K562 (cell line): ENCODE measurements around the gene B3GAT1. TPM values are rescaled to one million over a fixed set of nuclear protein-coding genes. Genes with fewer than 3 reads are reported as not detected.

Source experiments
- ATAC-seq: fragments of 200-7000 bp; cut with Tn5 transposase; 3 replicates; pipeline ENCODE4 v1.9.1; 2020; ENCODE audit warnings: moderate library complexity
- BruUV-seq: library from RNA; stranded (reverse); fragments of 400-500 nt; replicated peaks from 2 replicates; lab custom pipeline; 2021; lab: Mats Ljungman, UMichigan
- CTCF ChIA-PET: fragments of 300-600 bp; formaldehyde crosslinking; extraction: SDS; loops from one replicate; lab custom pipeline; 2021; ENCODE audit warnings: low intra/inter-chr PET ratio; lab: Yijun Ruan, JAX
- POLR2A ChIA-PET: fragments of 300-600, 350-650 bp; sonication (Branson Sonifier 250); formaldehyde crosslinking; extraction: SDS; loops from one replicate; lab custom pipeline; 2021; ENCODE audit warnings: antibody characterized with exemption, inconsistent platforms; lab: Yijun Ruan, JAX
- DNase-seq, 4 experiments: peaks; one replicate each; pipeline versions ENCODE4 v3.0.0 to v3.0.0-alpha.2; 2011 to 2018; ENCODE audit warnings: low spot score in 3 of 4, mixed read lengths in 3 of 4; ENCODE audit errors: extremely low read depth in 1 of 4
- FAIRE-seq: peaks from 2 replicates; lab custom pipeline; 2011; peaks lifted over from hg19 to GRCh38; lab: Jason Lieb, UNC
- H2AFZ ChIP-seq: 2 replicates; pipeline ENCODE4 v1.6.0; 2011; ENCODE audit warnings: low read depth, low read length, control low read depth, inconsistent platforms
- H3K27ac ChIP-seq: fragments of 200-600 bp; 3 replicates; pipeline ENCODE4 v1.8.0; 2011; ENCODE audit warnings: low read depth, mild to moderate bottlenecking, control low read depth, inconsistent platforms, low read length, moderate library complexity, mixed read lengths; ENCODE audit errors: extremely low read depth
- H3K27me3 ChIP-seq, 2 experiments: fragments of 300-600 bp in 1 of 2; 2 replicates in 1 of 2; 3 replicates in 1 of 2; pipeline versions ENCODE4 v1.6.0 to v1.8.0; 2011; ENCODE audit warnings: inconsistent platforms in 2 of 2, low read length in 2 of 2, mild to moderate bottlenecking in 1 of 2, mixed read lengths in 1 of 2, moderate library complexity in 1 of 2; ENCODE audit not compliant: control insufficient read depth in 2 of 2, insufficient read depth in 2 of 2
- H3K36me3 ChIP-seq: fragments of 300-600 bp; 3 replicates; pipeline ENCODE4 v1.8.0; 2011; ENCODE audit warnings: mild to moderate bottlenecking, low read length, inconsistent platforms; ENCODE audit not compliant: control insufficient read depth, insufficient read depth
- H3K4me1 ChIP-seq, 2 experiments: fragments of 200-600 bp in 1 of 2; replicated peaks in 1 of 2; 2 replicates in 1 of 2; 3 replicates in 1 of 2; pipeline versions ENCODE4 v1.5.1 to v1.8.0; 2011; ENCODE audit warnings: inconsistent platforms in 2 of 2, low read length in 2 of 2, mild to moderate bottlenecking in 1 of 2, mixed read lengths in 1 of 2, moderate library complexity in 1 of 2; ENCODE audit not compliant: control insufficient read depth in 2 of 2, insufficient read depth in 2 of 2
- H3K4me2 ChIP-seq: 2 replicates; pipeline ENCODE4 v1.6.1; 2011; ENCODE audit warnings: low read length, control low read depth, inconsistent platforms, mixed read lengths; ENCODE audit not compliant: insufficient read depth
- H3K4me3 ChIP-seq: fragments of 200-600 bp; sonication (generic), shearing (Covaris generic); 2 replicates; pipeline ENCODE4 v1.5.1; 2016; ENCODE audit warnings: control low read depth, inconsistent platforms
- H3K79me2 ChIP-seq: fragments of 200-600 bp; 3 replicates; pipeline ENCODE4 v1.8.0; 2011; ENCODE audit warnings: low read length, inconsistent platforms; ENCODE audit not compliant: control insufficient read depth, insufficient read depth
- H3K9ac ChIP-seq, 2 experiments: 2 replicates each; pipeline versions ENCODE4 v1.6.0 to v1.6.1; 2011; ENCODE audit warnings: low read depth in 2 of 2, low read length in 2 of 2, control low read depth in 1 of 2, inconsistent platforms in 1 of 2, mild to moderate bottlenecking in 1 of 2, mixed read lengths in 1 of 2; ENCODE audit not compliant: insufficient read depth in 1 of 2
- H3K9me1 ChIP-seq: one replicate; pipeline ENCODE4 v1.6.0; 2011; ENCODE audit warnings: inconsistent platforms, mild to moderate bottlenecking, low read length, moderate library complexity; ENCODE audit not compliant: control insufficient read depth, insufficient read depth
- H3K9me3 ChIP-seq: replicated peaks from 2 replicates; pipeline ENCODE4 v1.5.1; 2011; ENCODE audit warnings: low read depth, low read length, inconsistent platforms; ENCODE audit not compliant: control insufficient read depth, insufficient read depth
- H4K20me1 ChIP-seq: replicated peaks from 2 replicates; pipeline ENCODE4 v1.6.1; 2011; ENCODE audit warnings: low read length, inconsistent platforms, mixed read lengths; ENCODE audit not compliant: control insufficient read depth, insufficient read depth
- HNRNPH1 ChIP-seq: fragments of 200-400 bp; formaldehyde crosslinking; optimal IDR thresholded peaks from 2 replicates; pipeline ENCODE3; 2017; ENCODE audit warnings: low read depth, mild to moderate bottlenecking, low read length, moderate library complexity
- PHTF2 ChIP-seq: fragments of 250-450 bp; sonication (Bioruptor Pico); IDR thresholded peaks from 2 replicates; pipeline ENCODE4 v1.5.0; 2021; ENCODE audit warnings: mild to moderate bottlenecking
- PTBP1 ChIP-seq: fragments of 200-400 bp; formaldehyde crosslinking; IDR thresholded peaks from 2 replicates; pipeline ENCODE4 v1.6.1; 2017; ENCODE audit warnings: low read depth, low read length
- RBBP5 ChIP-seq: fragments of 200-600 bp; sonication (generic); IDR thresholded peaks from 2 replicates; pipeline ENCODE4 v1.6.1; 2012; ENCODE audit warnings: borderline replicate concordance, mild to moderate bottlenecking, low read length, control low read depth, inconsistent platforms; ENCODE audit not compliant: insufficient read depth, poor library complexity, severe bottlenecking
- RBM17 ChIP-seq: fragments of 200-400 bp; formaldehyde crosslinking; IDR thresholded peaks from 2 replicates; pipeline ENCODE4 v1.6.1; 2017; ENCODE audit warnings: low read depth, mild to moderate bottlenecking, low read length, borderline replicate concordance
- STAG1 ChIP-seq: sonication (generic); formaldehyde crosslinking; IDR thresholded peaks from 2 replicates; pipeline ENCODE4 v1.5.0; 2020; ENCODE audit warnings: missing genetic modification reagents, borderline replicate concordance
- STAT5B ChIP-seq: fragments of 250-450 bp; sonication (Bioruptor Pico); IDR thresholded peaks from 2 replicates; pipeline ENCODE4 v1.8.0; 2021; ENCODE audit warnings: mild to moderate bottlenecking, inconsistent platforms
- TAF15 ChIP-seq: fragments of 200-400 bp; formaldehyde crosslinking; IDR thresholded peaks from 2 replicates; pipeline ENCODE4 v1.6.1; 2017; ENCODE audit warnings: mild to moderate bottlenecking, low read depth, low read length, moderate library complexity
- ZBTB1 ChIP-seq: sonication (generic); formaldehyde crosslinking; IDR thresholded peaks from 2 replicates; pipeline ENCODE4 v1.8.1; 2023; ENCODE audit warnings: missing genetic modification reagents, low read depth, mild to moderate bottlenecking, borderline replicate concordance
- ZNF551 ChIP-seq: fragments of 250-450 bp; sonication (Bioruptor Pico); IDR thresholded peaks from 2 replicates; pipeline ENCODE4 v1.5.0; 2021; ENCODE audit warnings: mild to moderate bottlenecking, moderate library complexity
- WGBS: fragments of 100-300 bp; shearing (Covaris generic); methylation state at CpG from one replicate; pipeline ENCODE4 v1.1.6; 2016; ENCODE audit warnings: low coverage, mixed read lengths; ENCODE audit not compliant: insufficient coverage; ENCODE audit errors: missing lambda C conversion rate; 5-methylcytosine and 5-hydroxymethylcytosine counted together
- in situ Hi-C: fragments of 300-500 bp; cut with MboI; formaldehyde crosslinking; loops from 4 replicates; pipeline ENCODE4 v1.15.0; 2018; ENCODE audit warnings: inconsistent platforms, mixed read lengths
- intact Hi-C: fragments of 100-400 bp; cut with micrococcal nuclease; formaldehyde crosslinking; loops from 2 replicates; pipeline ENCODE4 v1.14.2; 2022
- polyA plus RNA-seq, 8 experiments: library from polyadenylated mRNA; depleted of rRNA in 4 of 8; stranded (reverse) in 5 of 8; unstranded in 3 of 8; fragments of >200 nt; fragmentation: Nextera tagmentation in 2 of 8; fragmentation: Illumina TruSeq in 1 of 8; extraction: Ambion mirVana in 2 of 8; extraction: Trizol in 1 of 8; gene quantifications; 2 replicates each; pipeline versions ENCODE4 v1.2.1 to v1.2.3, GENCODE V29; 2011 to 2014; ENCODE audit warnings: inconsistent platforms in 1 of 8, missing spikeins in 1 of 8
- total RNA-seq, 7 experiments: library from RNA; depleted of rRNA in 6 of 7; stranded (reverse); fragments of >200 nt in 6 of 7; fragmentation: Illumina TruSeq in 2 of 7; extraction: Trizol in 2 of 7; gene quantifications; 2 replicates each; pipeline versions ENCODE4 v1.2.1 to v1.2.3, GENCODE V29; 2011 to 2021; ENCODE audit warnings: low replicate concordance in 1 of 7
- TF ChIP-seq, protein P1 (sequence below), 2 experiments: fragments of 450-650 bp; IDR thresholded peaks; 2 replicates each; pipeline ENCODE4 v1.6.1; 2016; ENCODE audit warnings: mild to moderate bottlenecking in 2 of 2, borderline replicate concordance in 1 of 2, low read depth in 1 of 2, moderate library complexity in 1 of 2
- TF ChIP-seq, protein P2 (sequence below): fragments of 250-450 bp; sonication (Bioruptor Pico); IDR thresholded peaks from 2 replicates; pipeline ENCODE4 v1.8.0; 2022; ENCODE audit warnings: moderate library complexity, mild to moderate bottlenecking, inconsistent platforms

B3GAT1 gene
- total and polyA plus RNA-seq, 9 of the 15 experiments (the other 6 are each of a cell fraction or from before 2014, with no cell fraction given): 0.01 to 0.53 (median 0.14) TPM; not detected in 1

DNA sequence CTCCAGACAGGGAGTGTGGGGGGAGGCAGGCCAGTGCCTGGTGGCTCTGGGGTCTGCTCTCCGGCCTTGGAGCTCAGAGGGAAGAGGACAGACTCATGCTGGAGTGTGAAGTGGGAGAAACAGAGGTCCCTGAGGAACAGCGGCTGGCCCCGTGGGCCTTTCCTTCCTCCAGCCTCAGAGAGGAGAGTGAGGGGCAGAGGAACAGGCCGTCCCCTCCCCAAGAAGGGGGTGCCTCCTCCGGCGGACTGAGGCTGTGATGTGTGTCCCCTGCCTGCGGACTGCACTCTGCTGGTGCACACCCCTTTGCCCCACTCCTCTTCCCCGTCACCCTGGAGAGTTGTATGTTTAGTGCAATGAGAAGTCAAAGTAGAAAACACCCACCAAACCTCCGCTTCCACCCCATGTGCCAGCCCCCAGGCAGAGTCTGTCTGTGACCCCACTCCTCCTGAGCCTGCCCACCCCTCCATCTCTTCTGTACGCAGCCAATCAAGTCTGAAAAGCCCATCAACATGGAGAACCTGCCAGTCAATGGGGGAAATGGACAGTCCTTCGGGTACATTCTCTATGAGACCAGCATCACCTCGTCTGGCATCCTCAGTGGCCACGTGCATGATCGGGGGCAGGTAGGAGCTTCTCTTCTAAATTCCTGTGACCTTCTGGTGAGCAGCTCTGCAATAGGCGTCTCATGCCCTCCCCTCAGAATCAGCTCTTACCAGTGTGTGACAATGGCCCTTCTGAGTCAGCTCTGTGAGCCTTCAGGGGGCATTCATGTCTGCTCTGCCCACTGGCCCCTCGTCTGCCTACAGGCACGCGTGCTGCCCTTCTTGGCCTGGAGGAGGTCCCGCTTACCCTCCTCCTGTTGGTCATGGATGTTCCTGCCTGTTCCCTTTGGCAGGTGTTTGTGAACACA lies 41.3 kb downstream of the B3GAT1 start:
- Histone ChIP-seq H3K9me1 (no peaks in the 10 kb centered on the region), H3K9ac (no peak overlapping the region; a peak in 1 of 4 replicates), H3K36me3 (no peaks in the 10 kb centered on the region; the same call in 2 of the 3 replicates), H3K4me1 (no peaks in the 10 kb centered on the region; a peak in 1 of 5 replicates), H3K4me2 (no peak overlapping the region), H4K20me1 (no peaks in the 10 kb centered on the region; the same call in 1 of the 2 replicates), H2AFZ (no peak overlapping the region), H3K27me3 (no peaks in the 10 kb centered on the region), H3K9me3 (no peaks in the 10 kb centered on the region), H3K79me2 (no peaks in the 10 kb centered on the region), H3K4me3 (no peak overlapping the region), H3K27ac (no peak overlapping the region)
- ChIA-PET POLR2A (interaction anchor here (0.6 to 1.0 kb wide), 3 partner anchors 9 to 126 kb away, joined by 3 read pairs; no protein-coding TSS in a partner anchor), CTCF (no interaction called here)
- DNase-seq (no peak), FAIRE-seq (no peak), ATAC-seq (no peak)
- in situ Hi-C loops (no loop called here), intact Hi-C loops (no loop called here)
- WGBS: 74% methylated on average over 14 of the region's 19 CpGs
- no TSS peak for BruUV-seq
- TF ChIP-seq, protein P1, sequence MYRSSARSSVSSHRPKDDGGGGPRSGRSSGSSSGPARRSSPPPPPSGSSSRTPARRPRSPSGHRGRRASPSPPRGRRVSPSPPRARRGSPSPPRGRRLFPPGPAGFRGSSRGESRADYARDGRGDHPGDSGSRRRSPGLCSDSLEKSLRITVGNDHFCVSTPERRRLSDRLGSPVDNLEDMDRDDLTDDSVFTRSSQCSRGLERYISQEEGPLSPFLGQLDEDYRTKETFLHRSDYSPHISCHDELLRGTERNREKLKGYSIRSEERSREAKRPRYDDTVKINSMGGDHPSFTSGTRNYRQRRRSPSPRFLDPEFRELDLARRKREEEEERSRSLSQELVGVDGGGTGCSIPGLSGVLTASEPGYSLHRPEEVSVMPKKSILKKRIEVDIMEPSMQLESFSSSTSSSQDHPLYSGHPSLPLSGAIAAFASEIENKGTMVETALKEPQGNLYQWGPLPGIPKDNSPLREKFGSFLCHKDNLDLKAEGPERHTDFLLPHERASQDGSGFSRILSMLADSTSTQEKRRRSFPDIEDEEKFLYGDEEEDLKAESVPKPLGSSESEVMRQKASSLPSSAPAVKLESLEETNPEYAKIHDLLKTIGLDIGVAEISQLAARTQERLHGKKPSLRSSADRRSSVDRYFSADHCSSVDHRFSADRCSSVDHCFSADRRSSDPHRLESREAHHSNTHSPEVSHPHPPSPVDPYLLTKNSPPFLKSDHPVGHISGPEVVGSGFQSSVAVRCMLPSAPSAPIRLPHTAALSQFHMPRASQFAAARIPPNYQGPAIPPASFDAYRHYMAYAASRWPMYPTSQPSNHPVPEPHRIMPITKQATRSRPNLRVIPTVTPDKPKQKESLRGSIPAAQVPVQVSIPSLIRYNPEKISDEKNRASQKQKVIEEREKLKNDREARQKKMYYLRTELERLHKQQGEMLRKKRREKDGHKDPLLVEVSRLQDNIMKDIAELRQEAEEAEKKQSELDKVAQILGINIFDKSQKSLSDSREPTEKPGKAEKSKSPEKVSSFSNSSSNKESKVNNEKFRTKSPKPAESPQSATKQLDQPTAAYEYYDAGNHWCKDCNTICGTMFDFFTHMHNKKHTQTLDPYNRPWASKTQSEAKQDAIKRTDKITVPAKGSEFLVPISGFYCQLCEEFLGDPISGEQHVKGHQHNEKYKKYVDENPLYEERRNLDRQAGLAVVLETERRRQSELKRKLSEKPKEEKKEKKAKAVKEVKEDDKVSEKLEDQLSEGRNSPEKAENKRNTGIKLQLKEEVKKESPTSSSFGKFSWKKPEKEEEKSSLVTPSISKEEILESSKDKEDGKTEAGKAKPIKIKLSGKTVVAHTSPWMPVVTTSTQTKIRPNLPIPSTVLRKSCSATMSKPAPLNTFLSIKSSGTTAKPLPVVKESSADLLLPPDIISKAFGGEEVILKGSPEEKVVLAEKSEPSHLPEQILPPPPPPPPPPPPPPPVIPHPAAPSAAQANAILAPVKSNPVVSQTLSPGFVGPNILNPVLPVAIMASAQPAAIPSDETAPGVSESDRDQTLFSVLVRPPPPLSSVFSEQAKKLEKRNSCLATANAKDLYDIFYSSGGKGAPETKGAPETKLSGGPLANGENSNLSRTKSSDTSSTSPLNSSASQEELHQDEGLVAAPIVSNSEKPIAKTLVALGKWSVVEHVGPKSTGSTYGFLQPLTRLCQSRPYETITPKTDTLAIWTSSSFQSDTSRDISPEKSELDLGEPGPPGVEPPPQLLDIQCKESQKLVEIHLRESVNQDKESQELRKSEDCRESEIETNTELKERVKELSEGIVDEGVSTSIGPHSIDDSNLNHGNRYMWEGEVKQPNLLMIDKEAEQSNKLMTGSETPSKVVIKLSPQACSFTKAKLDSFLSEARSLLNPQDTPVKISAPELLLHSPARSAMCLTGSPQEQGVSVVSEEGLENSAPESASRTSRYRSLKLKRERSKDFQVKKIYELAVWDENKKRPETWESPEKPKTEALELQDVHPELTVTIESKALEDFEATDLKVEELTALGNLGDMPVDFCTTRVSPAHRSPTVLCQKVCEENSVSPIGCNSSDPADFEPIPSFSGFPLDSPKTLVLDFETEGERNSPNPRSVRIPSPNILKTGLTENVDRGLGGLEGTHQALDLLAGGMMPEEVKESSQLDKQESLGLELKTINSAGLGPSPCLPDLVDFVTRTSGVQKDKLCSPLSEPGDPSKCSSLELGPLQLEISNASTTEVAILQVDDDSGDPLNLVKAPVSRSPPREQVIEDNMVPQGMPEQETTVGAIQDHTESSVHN (IDR thresholded peaks at IDR 0.05; ENCODE audit: borderline replicate concordance in 1 of 2, low read depth in 1 of 2): no peak
- no peak for TF ChIP-seq STAT5B (CRISPR knock-in tag)
- TF ChIP-seq RBM17: no peak
- TF ChIP-seq STAG1 (CRISPR knock-in tag): no peak
- no peak for TF ChIP-seq PTBP1
- TF ChIP-seq RBBP5: no peak
- no peak for TF ChIP-seq ZBTB1 (CRISPR knock-in tag)
- TF ChIP-seq PHTF2 (CRISPR knock-in tag): no peak
- no peak for TF ChIP-seq TAF15
- TF ChIP-seq, protein P2, sequence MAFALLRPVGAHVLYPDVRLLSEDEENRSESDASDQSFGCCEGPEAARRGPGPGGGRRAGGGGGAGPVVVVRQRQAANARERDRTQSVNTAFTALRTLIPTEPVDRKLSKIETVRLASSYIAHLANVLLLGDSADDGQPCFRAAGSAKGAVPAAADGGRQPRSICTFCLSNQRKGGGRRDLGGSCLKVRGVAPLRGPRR: no peak
- TF ChIP-seq ZNF551 (CRISPR knock-in tag): no peak
- TF ChIP-seq HNRNPH1: no peak
